Measurements from ENCODE around the gene ZFP37.
"Not testable (repeated sequence)": the region's sequence is repeated elsewhere in the genome, so short reads cannot be mapped to it uniquely, and the experiment has no call there.

The ZFP37 gene

GRCh38 chr9:113056191-113057106 is at the start of gene ZFP37:
TSS of gene ZFP37 (minus strand) at chr9:113056724. CDS start at chr9:113056688, 36 bp downstream.
- DNase-seq = peak; percentile 83

GRCh38 chr9:113105345-113105744 is 48.8 kb upstream of the ZFP37 start:
- DNase-seq = not testable (repeated sequence)

GRCh38 chr9:113095561-113095960 is 39.0 kb upstream of the ZFP37 start:
- no peak for DNase-seq

- DNase-seq = not testable (repeated sequence)
Observed at GRCh38 chr9:113089924-113090323, 33.4 kb upstream of the ZFP37 start.

GRCh38 chr9:113089143-113089505 is 32.6 kb upstream of the ZFP37 start:
- not testable (repeated sequence) for DNase-seq

GRCh38 chr9:113088456-113089142 is 32.1 kb upstream of the ZFP37 start:
- DNase-seq = not testable (repeated sequence)

- DNase-seq = not testable (repeated sequence)
Observed at GRCh38 chr9:113062932-113063310, 6.4 kb upstream of the ZFP37 start.

GRCh38 chr9:113062256-113062931 is 5.9 kb upstream of the ZFP37 start:
- DNase-seq = not testable (repeated sequence)

- not testable (repeated sequence) for DNase-seq
Observed at GRCh38 chr9:113061072-113061850, 4.7 kb upstream of the ZFP37 start.

GRCh38 chr9:113059581-113060284 is 3.2 kb upstream of the ZFP37 start:
- DNase-seq = peak; percentile 24

GRCh38 chr9:113057193-113057592 is 669 bp upstream of the ZFP37 start:
- no peak for DNase-seq

- no peak for DNase-seq
Observed at GRCh38 chr9:113042884-113043657, 13.5 kb downstream of the ZFP37 start.

- DNase-seq = no peak
Observed at GRCh38 chr9:113026200-113026599, 30.3 kb downstream of the ZFP37 start.

- no peak for DNase-seq
Observed at GRCh38 chr9:113018247-113018646, 38.3 kb downstream of the ZFP37 start.

- DNase-seq = no peak
Observed at GRCh38 chr9:113012492-113012891, 44.0 kb downstream of the ZFP37 start.

- peak; percentile 54 for DNase-seq
Observed at GRCh38 chr9:113011911-113012381, 44.6 kb downstream of the ZFP37 start, which contains the start of gene ZNF883. TSS of gene ZNF883 (minus strand) at chr9:113012192.

- no peak for DNase-seq
Observed at GRCh38 chr9:113005777-113006176, 50.7 kb downstream of the ZFP37 start.

- no peak for DNase-seq
Observed at GRCh38 chr9:112997236-112997941, 59.1 kb downstream of the ZFP37 start.
